K562 (cell line): ENCODE data around the gene PIK3CG.

Experiments
- ARID4B ChIP-seq: sonication (generic); formaldehyde crosslinking; IDR thresholded peaks from 2 replicates; pipeline ENCODE4 v1.8.0; 2022; ENCODE audit warnings: mild to moderate bottlenecking, missing genetic modification reagents
- CBX5 ChIP-seq: IDR thresholded peaks from 2 replicates; pipeline ENCODE4 v1.6.1; 2014; ENCODE audit warnings: low read depth, borderline replicate concordance
- CTCF ChIP-seq, 3 experiments: IDR thresholded peaks in 2 of 3; conservative IDR thresholded peaks in 1 of 3; 2 replicates each; pipeline ENCODE4 v1.5.1; 2011 to 2012; ENCODE audit warnings: low read length in 3 of 3, mild to moderate bottlenecking in 3 of 3, control low read depth in 2 of 3, improper control_type of control experiment in 1 of 3, inconsistent platforms in 1 of 3, low read depth in 1 of 3, mixed read lengths in 1 of 3, moderate library complexity in 1 of 3; ENCODE audit not compliant: insufficient read depth in 2 of 3
- DACH1 ChIP-seq: fragments of 450-650 bp; IDR thresholded peaks from 2 replicates; pipeline ENCODE4 v1.6.1; 2018; ENCODE audit not compliant: partially characterized antibody
- GTF2A2 ChIP-seq: IDR thresholded peaks from 2 replicates; pipeline ENCODE4 v1.6.1; 2016; ENCODE audit warnings: mild to moderate bottlenecking, missing genetic modification characterization, missing compliant biosample characterization
- GTF2F1 ChIP-seq: IDR thresholded peaks from 2 replicates; pipeline ENCODE4 v1.6.1; 2011; ENCODE audit warnings: low read depth, low read length, improper control_type of control experiment
- NR1H2 ChIP-seq: sonication (generic); formaldehyde crosslinking; IDR thresholded peaks from 2 replicates; pipeline ENCODE4 v1.4.0; 2020; ENCODE audit warnings: mild to moderate bottlenecking, missing genetic modification reagents
- POLR2AphosphoS5 ChIP-seq: IDR thresholded peaks from 2 replicates; pipeline ENCODE4 v1.6.1; 2011; ENCODE audit warnings: mild to moderate bottlenecking, low read depth, low read length, moderate library complexity; ENCODE audit not compliant: control insufficient read depth, insufficient read depth
- THAP7 ChIP-seq: fragments of 250-450 bp; sonication (Bioruptor Pico); IDR thresholded peaks from 2 replicates; pipeline ENCODE4 v1.5.0; 2021
- ZFP30 ChIP-seq: fragments of 250-450 bp; sonication (Bioruptor Pico); IDR thresholded peaks from 2 replicates; pipeline ENCODE4 v1.8.0; 2022; ENCODE audit warnings: moderate library complexity, mild to moderate bottlenecking, inconsistent platforms, borderline replicate concordance
- ZNF23 ChIP-seq: fragments of 250-450 bp; sonication (Bioruptor Pico); IDR thresholded peaks from 2 replicates; pipeline ENCODE4 v1.4.0; 2020; ENCODE audit warnings: mild to moderate bottlenecking
- ZNF24 ChIP-seq: fragments of 450-650 bp; IDR thresholded peaks from 2 replicates; pipeline ENCODE4 v1.6.1; 2016

- TF ChIP-seq ZNF24, result no peak
- TF ChIP-seq CBX5, result no peak
- no peak for TF ChIP-seq POLR2AphosphoS5
- no peak for TF ChIP-seq DACH1
- TF ChIP-seq GTF2A2 (tag), result no peak
- TF ChIP-seq ZNF23, result no peak
- TF ChIP-seq ARID4B (CRISPR knock-in tag), result no peak
- TF ChIP-seq NR1H2, result no peak
- no peak for TF ChIP-seq GTF2F1
- TF ChIP-seq ZFP30 (CRISPR knock-in tag), result no peak
- no peak for TF ChIP-seq CTCF (IDR thresholded peaks at IDR 0.05 in 2 of 3, conservative IDR thresholded peaks at IDR 0.05 in 1 of 3; ENCODE audit: insufficient read depth in 2 of 3, low read depth in 1 of 3, low read length in 3 of 3)
- no peak for TF ChIP-seq THAP7 (CRISPR knock-in tag)
Observed at GRCh38 chr7:106888204-106888603, 23.1 kb downstream of the PIK3CG start.
